Cardiac fibroblast (primary cell): ENCODE results near the gene DBNDD1.

Experiments
- DNase-seq, 2 donors: peaks; one replicate each; pipeline versions ENCODE4 v3.0.0 to v3.0.0-alpha.2; 2010; ENCODE audit warnings: low read depth in 2 of 2
- H3K4me3 ChIP-seq, 2 donors: replicated peaks in 1 of 2; 1 replicate in 1 of 2; 2 replicates in 1 of 2; pipeline ENCODE4 v1.5.1; 2011; ENCODE audit warnings: low read depth in 2 of 2, low read length in 2 of 2, mild to moderate bottlenecking in 2 of 2, moderate library complexity in 1 of 2
- TF ChIP-seq, protein P1 (sequence below): IDR thresholded peaks from one replicate; pipeline ENCODE4 v1.5.1; 2011; ENCODE audit warnings: low read depth, mild to moderate bottlenecking, low read length, inconsistent platforms

The DBNDD1 gene

DNA sequence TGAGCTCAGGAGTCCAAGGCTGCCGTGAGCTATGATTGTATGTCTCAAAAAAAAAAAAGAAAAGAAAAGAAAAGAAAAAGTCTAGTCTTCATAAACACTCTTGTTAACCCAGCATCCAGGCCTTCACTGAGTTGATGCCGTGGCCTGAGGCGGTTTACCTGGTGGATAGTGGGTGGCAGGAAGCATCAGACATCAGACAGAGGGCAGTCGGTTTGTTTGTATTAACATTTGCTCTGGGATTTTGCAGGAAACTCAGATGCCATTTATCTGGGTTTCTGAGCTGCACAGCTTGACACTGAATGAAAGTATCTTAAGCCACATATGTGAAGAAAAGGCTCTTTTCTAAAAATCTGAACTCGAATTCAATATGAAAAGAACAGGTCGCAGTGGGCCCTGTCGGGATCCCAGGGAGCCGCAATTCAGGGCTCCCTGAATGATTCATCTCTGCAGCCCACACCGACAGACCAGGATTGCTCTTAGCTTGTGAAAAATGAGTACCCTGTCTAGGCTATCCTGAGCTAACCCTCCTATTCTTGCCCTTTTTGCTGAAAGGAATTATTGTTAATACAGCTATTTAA lies 1.1 kb upstream of the DBNDD1 start:
- TF ChIP-seq, protein P1, sequence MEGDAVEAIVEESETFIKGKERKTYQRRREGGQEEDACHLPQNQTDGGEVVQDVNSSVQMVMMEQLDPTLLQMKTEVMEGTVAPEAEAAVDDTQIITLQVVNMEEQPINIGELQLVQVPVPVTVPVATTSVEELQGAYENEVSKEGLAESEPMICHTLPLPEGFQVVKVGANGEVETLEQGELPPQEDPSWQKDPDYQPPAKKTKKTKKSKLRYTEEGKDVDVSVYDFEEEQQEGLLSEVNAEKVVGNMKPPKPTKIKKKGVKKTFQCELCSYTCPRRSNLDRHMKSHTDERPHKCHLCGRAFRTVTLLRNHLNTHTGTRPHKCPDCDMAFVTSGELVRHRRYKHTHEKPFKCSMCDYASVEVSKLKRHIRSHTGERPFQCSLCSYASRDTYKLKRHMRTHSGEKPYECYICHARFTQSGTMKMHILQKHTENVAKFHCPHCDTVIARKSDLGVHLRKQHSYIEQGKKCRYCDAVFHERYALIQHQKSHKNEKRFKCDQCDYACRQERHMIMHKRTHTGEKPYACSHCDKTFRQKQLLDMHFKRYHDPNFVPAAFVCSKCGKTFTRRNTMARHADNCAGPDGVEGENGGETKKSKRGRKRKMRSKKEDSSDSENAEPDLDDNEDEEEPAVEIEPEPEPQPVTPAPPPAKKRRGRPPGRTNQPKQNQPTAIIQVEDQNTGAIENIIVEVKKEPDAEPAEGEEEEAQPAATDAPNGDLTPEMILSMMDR = no peak
- H3K4me3 ChIP-seq = no peak overlapping the region
- no peak for DNase-seq

DNA sequence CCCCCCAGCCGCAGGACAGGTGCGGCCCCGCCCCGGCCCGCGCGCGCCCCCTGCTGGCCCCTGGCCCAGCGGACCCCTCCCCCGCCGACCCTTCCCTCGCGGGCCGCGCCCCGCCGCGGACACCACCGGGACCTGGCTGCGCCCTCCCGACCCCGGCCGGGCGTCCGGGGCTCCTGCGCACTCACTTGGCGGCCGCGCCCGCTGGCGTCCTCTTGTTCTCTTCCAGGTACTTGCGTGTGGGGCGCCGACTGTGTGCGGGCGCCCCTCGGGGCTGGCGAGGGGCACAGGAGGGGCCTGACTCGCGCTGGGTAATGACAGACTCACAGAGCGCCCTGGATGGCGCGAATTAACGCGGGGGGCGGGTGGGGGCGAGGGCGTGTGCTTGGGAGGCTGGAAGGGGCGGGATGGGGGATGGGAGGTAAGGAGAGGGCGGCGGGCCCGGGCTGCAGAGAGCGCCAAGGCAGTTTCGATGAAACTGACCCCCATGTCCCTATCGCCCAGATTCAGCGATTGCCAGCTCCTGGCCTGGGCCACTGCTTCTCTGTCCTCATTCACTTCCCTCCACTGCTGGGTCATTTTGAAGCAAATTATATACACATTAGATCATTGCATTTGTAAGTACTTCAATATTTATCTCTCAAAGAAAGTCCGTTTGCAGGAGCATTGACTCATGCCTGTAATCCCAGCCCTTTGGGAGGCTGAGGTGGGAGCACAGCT lies 445 bp upstream of the DBNDD1 start:
- H3K4me3 ChIP-seq = peak overlapping the region; percentile 50 to 57
- TF ChIP-seq, protein P1 = no peak
- DNase-seq = peak; percentile 11 to 67

DNA sequence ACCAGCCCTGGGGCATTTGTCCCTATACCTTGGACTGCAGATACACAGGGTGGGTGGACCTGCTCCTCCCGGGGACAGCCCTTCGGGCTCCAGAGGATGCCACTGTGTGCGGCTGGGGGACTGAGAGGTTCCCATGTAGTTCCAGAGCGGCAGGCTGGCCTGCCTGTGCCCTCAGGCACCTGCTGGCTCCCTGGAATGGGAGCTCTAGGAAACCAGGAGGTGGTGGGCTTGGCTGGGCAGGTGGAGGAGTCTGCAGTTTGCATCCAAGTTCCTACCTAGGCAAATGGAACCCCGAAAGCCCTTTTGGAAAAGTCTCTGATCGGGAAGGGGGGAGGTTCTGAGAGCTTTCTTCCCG lies 982 bp downstream of the DBNDD1 start:
- DNase-seq = no peak
- TF ChIP-seq, protein P1 = no peak
- no peak overlapping the region for H3K4me3 ChIP-seq

DNA sequence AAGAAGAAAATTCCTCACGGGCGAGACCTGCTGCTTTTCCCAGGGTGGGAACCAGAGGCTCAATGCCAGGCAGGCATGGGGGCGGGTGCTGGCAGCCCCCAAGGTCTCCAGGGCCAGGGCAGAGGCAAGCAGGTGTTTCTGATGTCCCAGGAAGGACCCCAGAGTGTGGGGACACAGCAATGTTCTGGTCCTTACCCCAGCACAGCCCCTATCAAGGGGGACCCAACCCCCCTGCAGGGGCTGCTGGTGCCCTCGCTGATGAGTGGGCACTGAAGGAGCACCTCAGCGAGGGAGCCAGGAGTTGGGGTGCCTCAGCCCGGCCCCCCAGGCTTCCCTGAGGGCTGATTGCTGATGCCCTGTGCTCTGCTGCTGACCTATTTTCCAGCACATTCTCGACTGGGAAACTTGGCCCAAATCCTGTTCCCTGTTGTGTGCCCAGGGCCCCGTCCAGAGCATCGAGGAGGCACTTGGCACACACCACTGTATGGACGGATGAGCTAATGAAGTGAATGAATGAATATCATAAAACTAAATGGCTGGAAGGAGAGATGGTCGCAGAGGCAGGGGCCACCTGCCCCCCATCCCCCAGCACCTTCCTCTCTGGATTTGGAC lies 2.8 kb downstream of the DBNDD1 start:
- TF ChIP-seq, protein P1 = no peak
- H3K4me3 ChIP-seq = no peak overlapping the region
- DNase-seq = no peak

DNA sequence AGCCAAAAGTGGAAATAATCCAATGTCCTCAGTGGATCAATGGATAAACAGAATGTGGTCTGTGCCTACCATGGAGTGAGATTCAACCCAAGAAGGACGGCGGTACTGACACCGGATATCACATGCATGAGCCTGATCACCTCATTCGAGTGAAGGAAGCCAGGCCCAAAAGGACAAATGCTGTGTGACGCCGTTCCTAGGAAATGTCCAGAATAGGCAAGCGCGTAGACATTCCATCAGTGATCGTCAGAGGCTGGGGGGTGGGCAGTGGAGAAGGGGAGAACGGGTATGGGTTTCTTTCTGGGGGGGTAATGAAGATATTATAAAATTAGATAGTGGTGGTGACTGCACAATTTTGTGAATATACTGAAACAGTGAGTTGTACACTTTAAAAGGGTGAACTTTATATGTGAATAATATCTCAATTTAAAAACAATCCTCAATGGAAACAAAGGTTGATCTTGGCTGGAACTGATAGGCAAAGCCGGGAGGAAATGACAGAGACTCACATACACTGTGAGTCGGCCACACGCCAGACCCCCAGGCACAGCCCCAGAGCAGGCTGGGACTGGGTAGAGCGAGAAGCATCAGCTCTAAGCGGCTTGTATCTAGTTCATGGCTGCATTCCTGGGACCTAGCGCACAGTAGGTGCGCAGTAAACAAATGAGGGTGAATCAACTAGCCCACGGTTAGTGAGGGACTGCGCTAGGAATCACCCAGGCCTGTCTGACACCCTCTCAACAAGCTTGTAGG lies 3.5 kb downstream of the DBNDD1 start:
- DNase-seq = no peak
- TF ChIP-seq, protein P1 = no peak
- no peak overlapping the region for H3K4me3 ChIP-seq

DNA sequence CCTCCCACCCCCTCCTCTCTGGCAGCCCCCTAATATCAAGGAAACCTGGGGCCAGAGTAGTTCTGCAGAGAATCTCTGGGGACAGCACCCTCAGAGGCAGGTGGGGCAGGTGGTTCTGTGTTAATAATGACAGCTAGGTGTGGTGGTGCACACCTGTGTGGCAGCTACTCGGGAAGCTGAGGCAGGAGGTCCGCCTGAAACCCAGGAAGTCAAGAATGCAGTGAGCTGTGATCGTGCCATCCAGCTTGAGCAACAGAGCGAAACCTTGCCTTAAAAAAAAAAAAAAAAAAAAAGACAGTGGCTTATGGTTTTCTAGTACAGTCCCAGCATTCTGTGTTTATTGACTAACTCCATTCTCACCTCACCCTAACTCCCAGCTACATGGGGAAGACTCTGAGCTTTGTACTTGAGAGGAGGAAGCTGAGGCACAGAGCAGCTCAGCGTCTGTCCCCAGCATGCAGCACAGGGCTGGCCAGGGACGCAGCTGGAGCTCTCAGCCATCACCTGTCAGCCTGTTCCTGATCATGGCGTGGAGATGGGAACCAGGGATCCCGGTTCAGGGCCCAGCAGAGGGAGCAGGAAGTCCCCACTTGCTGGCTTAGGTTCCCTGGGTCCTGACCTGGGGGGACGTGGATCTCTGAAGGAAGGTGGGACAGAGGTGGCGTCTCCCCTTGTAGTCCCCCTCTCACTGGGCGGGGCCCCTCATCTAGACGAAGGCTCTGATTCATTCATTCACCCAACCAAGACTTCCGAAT lies 6.1 kb downstream of the DBNDD1 start:
- H3K4me3 ChIP-seq = no peak overlapping the region
- no peak for DNase-seq
- TF ChIP-seq, protein P1 = no peak
